ENCODE results near the gene HIVEP2. TPM values are rescaled to one million over a fixed set of nuclear protein-coding genes. Genes with fewer than 3 reads are reported as not detected.
A peak's percentile ranks its signal among the peaks of the same experiment; 100 is the strongest.

Gene HIVEP2
- total and polyA plus RNA-seq, 8 donors = 0.58 to 14.3 (median 4.8) TPM

GRCh38 chr6:142750998-142751397 lies 194.0 kb downstream of the HIVEP2 start:
- 90 to 95% (median 93%) methylated on average over 1 of the region's 1 CpG for WGBS, 5 donors
- no peak for TF ChIP-seq CTCF (IDR thresholded peaks at IDR 0.05)
- no peak for TF ChIP-seq EP300 (IDR thresholded peaks at IDR 0.05)
- TF ChIP-seq POLR2A (IDR thresholded peaks at IDR 0.05) = no peak
- no peak for TF ChIP-seq POLR2AphosphoS5 (IDR thresholded peaks at IDR 0.05)
- H3K4me1 ChIP-seq = peaks cover 0 to 3% (median 0%) of the 10 kb centered on the region in 4 donors
- H3K9me3 ChIP-seq = no peaks in the 10 kb centered on the region
- intact Hi-C loops (cut with DNase I; ENCODE audit: low total_unique reads) = no loop called here
- no peak overlapping the region for H3K4me3 ChIP-seq
- peaks cover 8 to 32% (median 13%) of the 10 kb centered on the region in 4 donors for H3K36me3 ChIP-seq
- no peak overlapping the region for H3K27ac ChIP-seq
- no peaks in the 10 kb centered on the region for H3K27me3 ChIP-seq
- DNase-seq = no peak

GRCh38 chr6:142749556-142749955 lies 195.4 kb downstream of the HIVEP2 start:
- no peaks in the 10 kb centered on the region for H3K9me3 ChIP-seq
- no peak overlapping the region for H3K27ac ChIP-seq
- no peak for TF ChIP-seq EP300 (IDR thresholded peaks at IDR 0.05)
- TF ChIP-seq POLR2A (IDR thresholded peaks at IDR 0.05) = no peak
- TF ChIP-seq POLR2AphosphoS5 (IDR thresholded peaks at IDR 0.05) = no peak
- TF ChIP-seq CTCF (IDR thresholded peaks at IDR 0.05) = no peak
- DNase-seq = no peak
- 65 to 90% (median 79%) methylated on average over 3 of the region's 3 CpGs for WGBS, 5 donors
- peaks cover 8 to 23% (median 12%) of the 10 kb centered on the region in 4 donors for H3K36me3 ChIP-seq
- H3K4me3 ChIP-seq = no peak overlapping the region
- intact Hi-C loops (cut with DNase I; ENCODE audit: low total_unique reads) = no loop called here
- no peaks in the 10 kb centered on the region for H3K27me3 ChIP-seq
- no peaks in the 10 kb centered on the region for H3K4me1 ChIP-seq

- DNase-seq = peak in 1 of 2 donors; percentile 44
- Histone ChIP-seq H3K27ac (no peak overlapping the region), H3K27me3 (no peaks in the 10 kb centered on the region), H3K4me3 (no peak overlapping the region), H3K9me3 (no peaks in the 10 kb centered on the region), H3K4me1 (no peaks in the 10 kb centered on the region), H3K36me3 (peaks cover 0 to under 1% (median 0%) of the 10 kb centered on the region in 4 donors)
- intact Hi-C loops (cut with DNase I; ENCODE audit: low total_unique reads) = no loop called here
- WGBS, 5 donors = 75 to 86% (median 78%) methylated on average over 2 of the region's 2 CpGs
- no peak for TF ChIP-seq POLR2A (IDR thresholded peaks at IDR 0.05)
- TF ChIP-seq CTCF (IDR thresholded peaks at IDR 0.05) = peak in 4 of 7 experiments; percentile 15 to 39 (median 26)
These were observed 198.5 kb downstream of the HIVEP2 start for GRCh38 chr6:142746524-142746923.

GRCh38 chr6:142744836-142745235 lies 200.1 kb downstream of the HIVEP2 start:
- TF ChIP-seq EP300 (IDR thresholded peaks at IDR 0.05) (no peak), CTCF (IDR thresholded peaks at IDR 0.05) (no peak), POLR2AphosphoS5 (IDR thresholded peaks at IDR 0.05) (no peak), POLR2A (IDR thresholded peaks at IDR 0.05) (no peak)
- WGBS, 5 donors = 74 to 98% (median 94%) methylated on average over 2 of the region's 2 CpGs
- no peak for DNase-seq
- Histone ChIP-seq H3K9me3 (no peaks in the 10 kb centered on the region), H3K36me3 (no peaks in the 10 kb centered on the region), H3K4me3 (no peak overlapping the region), H3K27ac (no peak overlapping the region), H3K27me3 (no peaks in the 10 kb centered on the region), H3K4me1 (no peaks in the 10 kb centered on the region)
- intact Hi-C loops (cut with DNase I; ENCODE audit: low total_unique reads) = no loop called here

All from stomach (tissue), 9 donors.